ENCODE data around the gene SHISA6. TPM values are rescaled to one million over a fixed set of nuclear protein-coding genes. Genes with fewer than 3 reads are reported as not detected.

The SHISA6 gene
- total RNA-seq, 4 donors from 2014 or later = under 0.01 to 0.88 (median 0.26) TPM

GRCh38 chr17:11212792-11213191 lies 28.2 kb upstream of the SHISA6 start:
- H3K4me3 ChIP-seq (replicated peaks in 1 of 3) = no peak overlapping the region
- no peaks in the 10 kb centered on the region for H3K36me3 ChIP-seq
- no peaks in the 10 kb centered on the region for H3K27me3 ChIP-seq
- 91 to 97% methylated on average over 2 of the region's 2 CpGs for WGBS, 2 donors
- intact Hi-C loops (cut with DNase I) = no loop called here
- H3K9me3 ChIP-seq = no peaks in the 10 kb centered on the region
- no peak for DNase-seq
- TF ChIP-seq CTCF (IDR thresholded peaks at IDR 0.05) (no peak), POLR2A (IDR thresholded peaks at IDR 0.05) (no peak)
- H3K4me1 ChIP-seq = no peaks in the 10 kb centered on the region
- no peak overlapping the region for H3K27ac ChIP-seq

- TF ChIP-seq POLR2A (IDR thresholded peaks at IDR 0.05) = no peak
- TF ChIP-seq CTCF (IDR thresholded peaks at IDR 0.05) = no peak
- Histone ChIP-seq H3K27ac (no peak overlapping the region), H3K9me3 (no peaks in the 10 kb centered on the region), H3K4me3 (replicated peaks in 1 of 3) (no peak overlapping the region), H3K36me3 (no peaks in the 10 kb centered on the region), H3K27me3 (no peaks in the 10 kb centered on the region), H3K4me1 (no peaks in the 10 kb centered on the region)
- intact Hi-C loops (cut with DNase I) = no loop called here
- 79 to 91% methylated on average over 3 of the region's 3 CpGs for WGBS, 2 donors
- no peak for DNase-seq
Observed at GRCh38 chr17:11216976-11217375, 24.0 kb upstream of the SHISA6 start.

- Histone ChIP-seq H3K4me1 (no peaks in the 10 kb centered on the region), H3K27me3 (no peaks in the 10 kb centered on the region), H3K36me3 (no peaks in the 10 kb centered on the region), H3K9me3 (no peaks in the 10 kb centered on the region), H3K27ac (no peak overlapping the region), H3K4me3 (replicated peaks in 1 of 3) (no peak overlapping the region)
- TF ChIP-seq POLR2A (IDR thresholded peaks at IDR 0.05) = no peak
- no peak for TF ChIP-seq CTCF (IDR thresholded peaks at IDR 0.05)
- intact Hi-C loops (cut with DNase I) = no loop called here
- WGBS, 2 donors = 85 to 87% methylated on average over 4 of the region's 4 CpGs
- DNase-seq = no peak
Observed at GRCh38 chr17:11221196-11221595, 19.8 kb upstream of the SHISA6 start.

- Histone ChIP-seq H3K4me1 (no peaks in the 10 kb centered on the region), H3K4me3 (replicated peaks in 1 of 3) (no peak overlapping the region), H3K36me3 (no peaks in the 10 kb centered on the region), H3K9me3 (no peaks in the 10 kb centered on the region), H3K27ac (no peak overlapping the region), H3K27me3 (no peaks in the 10 kb centered on the region)
- intact Hi-C loops (cut with DNase I) = no loop called here
- DNase-seq = no peak
- WGBS, 2 donors = 15 to 25% methylated on average over 5 of the region's 5 CpGs
- no peak for TF ChIP-seq CTCF (IDR thresholded peaks at IDR 0.05)
- no peak for TF ChIP-seq POLR2A (IDR thresholded peaks at IDR 0.05)
Observed at GRCh38 chr17:11221721-11222120, 19.3 kb upstream of the SHISA6 start.

GRCh38 chr17:11238705-11239104 lies 2.3 kb upstream of the SHISA6 start:
- H3K36me3 ChIP-seq = no peaks in the 10 kb centered on the region
- DNase-seq = no peak
- H3K27me3 ChIP-seq = peaks cover 6% of the 10 kb centered on the region
- intact Hi-C loops (cut with DNase I) = no loop called here
- H3K4me3 ChIP-seq (replicated peaks in 1 of 3) = no peak overlapping the region
- TF ChIP-seq CTCF (IDR thresholded peaks at IDR 0.05) (no peak), POLR2A (IDR thresholded peaks at IDR 0.05) (no peak)
- 55 to 63% methylated on average over 4 of the region's 4 CpGs for WGBS, 2 donors
- no peaks in the 10 kb centered on the region for H3K9me3 ChIP-seq
- no peak overlapping the region for H3K27ac ChIP-seq
- H3K4me1 ChIP-seq = peaks cover 0 to 9% of the 10 kb centered on the region in 2 donors

Data from thyroid gland (tissue), 4 donors.